Panc1 (cell line): ENCODE results near the gene CDH13. TPM values are rescaled to one million over a fixed set of nuclear protein-coding genes. Genes with fewer than 3 reads are reported as not detected.

ENCODE experiments used
- ATAC-seq: fragments of 200-7000 bp; cut with Tn5 transposase; 2 replicates; pipeline ENCODE4 v1.9.1; 2020; ENCODE audit warnings: mild to moderate bottlenecking, moderate library complexity
- BruUV-seq: library from RNA; stranded (reverse); fragments of 400-500 nt; replicated peaks from 2 replicates; lab custom pipeline; 2021; lab: Mats Ljungman, UMichigan
- CTCF ChIA-PET: fragments of 300-600 bp; sonication (Branson Sonifier 250); formaldehyde crosslinking; loops from one replicate; lab custom pipeline; 2022; ENCODE audit warnings: antibody characterized with exemption; lab: Charles Lee
- POLR2A ChIA-PET: fragments of 300-600 bp; sonication (Branson Sonifier 250); formaldehyde crosslinking; loops from one replicate; lab custom pipeline; 2022; ENCODE audit warnings: antibody characterized with exemption; lab: Charles Lee
- DNase-seq: peaks from one replicate; pipeline ENCODE4 v3.0.0-alpha.2; 2010; ENCODE audit warnings: low read depth, low spot score
- H3K27ac ChIP-seq: 2 replicates; pipeline ENCODE4 v1.5.1; 2011; ENCODE audit warnings: mild to moderate bottlenecking, low read length, inconsistent platforms
- H3K27me3 ChIP-seq: fragments of 200-500 bp; sonication (Bioruptor generic); 2 replicates; pipeline ENCODE4 v1.6.0; 2014; ENCODE audit warnings: low read length, inconsistent platforms; ENCODE audit not compliant: control insufficient read depth, insufficient read depth
- H3K36me3 ChIP-seq: fragments of 200-500 bp; sonication (Bioruptor generic); 2 replicates; pipeline ENCODE4 v1.5.1; 2014; ENCODE audit warnings: inconsistent platforms, mild to moderate bottlenecking, low read length, moderate library complexity; ENCODE audit not compliant: control insufficient read depth, insufficient read depth
- H3K4me1 ChIP-seq: 2 replicates; pipeline ENCODE4 v1.5.1; 2011; ENCODE audit warnings: inconsistent platforms, mild to moderate bottlenecking, low read length, moderate library complexity; ENCODE audit not compliant: control insufficient read depth, insufficient read depth
- H3K4me3 ChIP-seq, 2 experiments: 2 replicates each; pipeline ENCODE4 v1.5.1; 2011 to 2012; ENCODE audit warnings: low read depth in 2 of 2, low read length in 2 of 2, mild to moderate bottlenecking in 2 of 2, inconsistent platforms in 1 of 2, moderate library complexity in 1 of 2
- H3K9me3 ChIP-seq: fragments of 200-500 bp; sonication (Bioruptor generic); 2 replicates; pipeline ENCODE4 v1.5.1; 2014; ENCODE audit warnings: low read depth, mild to moderate bottlenecking, inconsistent platforms, low read length, moderate library complexity; ENCODE audit not compliant: control insufficient read depth, insufficient read depth
- CTCF ChIP-seq: fragments of 450-650 bp; IDR thresholded peaks from 2 replicates; pipeline ENCODE4 v1.5.1; 2017; ENCODE audit warnings: mild to moderate bottlenecking
- POLR2AphosphoS5 ChIP-seq: IDR thresholded peaks from 2 replicates; pipeline ENCODE4 v1.6.1; 2012; ENCODE audit warnings: mild to moderate bottlenecking, low read depth, low read length, moderate library complexity
- REST ChIP-seq, 2 experiments: IDR thresholded peaks; 2 replicates each; pipeline ENCODE4 v1.6.1; 2011 to 2012; ENCODE audit warnings: low read depth in 2 of 2, control low read depth in 1 of 2, low read length in 1 of 2, mild to moderate bottlenecking in 1 of 2, moderate library complexity in 1 of 2; ENCODE audit not compliant: insufficient read depth in 1 of 2
- SIN3A ChIP-seq: IDR thresholded peaks from 2 replicates; pipeline ENCODE4 v1.6.1; 2012; ENCODE audit warnings: low read depth, mild to moderate bottlenecking, low read length, moderate library complexity, borderline replicate concordance; ENCODE audit not compliant: insufficient read depth
- TCF7L2 ChIP-seq: IDR thresholded peaks from 2 replicates; pipeline ENCODE4 v1.6.1; 2011; ENCODE audit warnings: mild to moderate bottlenecking, low read depth, low read length, inconsistent platforms
- in situ Hi-C: cut with HindIII; loops from 2 replicates; pipeline ENCODE4 v1.10.0; 2016; ENCODE audit warnings: low sequenced_read_pairs, low pct_unique_long_range_greater_than_20kb
- intact Hi-C: fragments of 100-400 bp; cut with micrococcal nuclease; formaldehyde crosslinking; loops from one replicate; pipeline ENCODE4 v1.10.0; 2022; ENCODE audit not compliant: unreplicated experiment
- total RNA-seq: library from RNA; stranded (reverse); gene quantifications from one replicate; pipeline ENCODE4 v1.2.1, GENCODE V29; 2021; ENCODE audit not compliant: unreplicated experiment

CDH13 gene
- total RNA-seq, 1 experiment from 2014 or later = not detected

- ATAC-seq (no peak), DNase-seq (no peak)
- no peaks in the 10 kb centered on the region for H3K36me3 ChIP-seq
- H3K9me3 ChIP-seq = no peaks in the 10 kb centered on the region
- H3K27me3 ChIP-seq = no peaks in the 10 kb centered on the region
- H3K4me3 ChIP-seq = no peak overlapping the region
- no TSS peak for BruUV-seq
- in situ Hi-C loops (no loop called here), intact Hi-C loops (no loop called here)
- no peaks in the 10 kb centered on the region for H3K4me1 ChIP-seq
- H3K27ac ChIP-seq = no peak overlapping the region
- ChIA-PET CTCF (no interaction called here), POLR2A (no interaction called here)
- TF ChIP-seq TCF7L2 (no peak), REST (IDR thresholded peaks at IDR 0.05; ENCODE audit: insufficient read depth in 1 of 2, low read depth in 2 of 2, low read length in 1 of 2) (no peak), CTCF (peak; percentile 56), POLR2AphosphoS5 (no peak), SIN3A (no peak)
These were observed 22.9 kb upstream of the CDH13 start for GRCh38 chr16:82603784-82604411.

- BruUV-seq = no TSS peak
- in situ Hi-C loops (no loop called here), intact Hi-C loops (no loop called here)
- Histone ChIP-seq H3K27me3 (no peaks in the 10 kb centered on the region), H3K4me3 (no peak overlapping the region), H3K36me3 (no peaks in the 10 kb centered on the region), H3K9me3 (no peaks in the 10 kb centered on the region), H3K4me1 (no peaks in the 10 kb centered on the region), H3K27ac (no peak overlapping the region)
- DNase-seq = no peak
- ChIA-PET POLR2A (no interaction called here), CTCF (no interaction called here)
- no peak for ATAC-seq
- TF ChIP-seq TCF7L2 (no peak), CTCF (no peak), SIN3A (no peak), REST (IDR thresholded peaks at IDR 0.05; ENCODE audit: insufficient read depth in 1 of 2, low read depth in 2 of 2, low read length in 1 of 2) (no peak), POLR2AphosphoS5 (no peak)
These were observed 21.7 kb upstream of the CDH13 start for GRCh38 chr16:82605076-82605475.
